ENCODE results near the gene VSTM5.

VSTM5 gene

GRCh38 chr11:93861808-93862207 is 11.4 kb upstream of the VSTM5 start:
- Histone ChIP-seq H3K36me3 (ENCODE audit: control insufficient read depth in 5 of 5, insufficient read depth in 5 of 5, low read length in 5 of 5) (no peaks in the 10 kb centered on the region), H3K9ac (ENCODE audit: low read length in 5 of 5) (no peak overlapping the region), H3K27ac (ENCODE audit: low read depth, low read length) (no peak overlapping the region), H3K4me3 (ENCODE audit: low read depth in 1 of 5, low read length in 5 of 5) (no peak overlapping the region), H3K4me1 (ENCODE audit: control insufficient read depth in 5 of 5, insufficient read depth in 5 of 5, low read length in 5 of 5) (peaks cover 0 to 16% (median 0%) of the 10 kb centered on the region in 5 donors), H3K9me3 (ENCODE audit: control insufficient read depth in 5 of 5, low read length in 5 of 5) (no peaks in the 10 kb centered on the region), H3K27me3 (ENCODE audit: control insufficient read depth in 5 of 5, insufficient read depth in 4 of 5, low read length in 5 of 5) (no peaks in the 10 kb centered on the region)

- no peaks in the 10 kb centered on the region for H3K36me3 ChIP-seq (ENCODE audit: control insufficient read depth in 5 of 5, insufficient read depth in 5 of 5, low read length in 5 of 5)
- no peak overlapping the region for H3K27ac ChIP-seq (ENCODE audit: low read depth, low read length)
- no peaks in the 10 kb centered on the region for H3K27me3 ChIP-seq (ENCODE audit: control insufficient read depth in 5 of 5, insufficient read depth in 4 of 5, low read length in 5 of 5)
- no peak overlapping the region for H3K9ac ChIP-seq (ENCODE audit: low read length in 5 of 5)
- H3K4me1 ChIP-seq (ENCODE audit: control insufficient read depth in 5 of 5, insufficient read depth in 5 of 5, low read length in 5 of 5), result peaks cover 0 to 16% (median 0%) of the 10 kb centered on the region in 5 donors
- no peak overlapping the region for H3K4me3 ChIP-seq (ENCODE audit: low read depth in 1 of 5, low read length in 5 of 5)
- H3K9me3 ChIP-seq (ENCODE audit: control insufficient read depth in 5 of 5, low read length in 5 of 5), result no peaks in the 10 kb centered on the region
Measured at GRCh38 chr11:93858121-93858775, 7.8 kb upstream of the VSTM5 start.

GRCh38 chr11:93857413-93858120 is 7.1 kb upstream of the VSTM5 start:
- H3K9me3 ChIP-seq (ENCODE audit: control insufficient read depth in 5 of 5, low read length in 5 of 5), result no peaks in the 10 kb centered on the region
- no peaks in the 10 kb centered on the region for H3K36me3 ChIP-seq (ENCODE audit: control insufficient read depth in 5 of 5, insufficient read depth in 5 of 5, low read length in 5 of 5)
- no peak overlapping the region for H3K9ac ChIP-seq (ENCODE audit: low read length in 5 of 5)
- no peak overlapping the region for H3K27ac ChIP-seq (ENCODE audit: low read depth, low read length)
- no peaks in the 10 kb centered on the region for H3K27me3 ChIP-seq (ENCODE audit: control insufficient read depth in 5 of 5, insufficient read depth in 4 of 5, low read length in 5 of 5)
- no peak overlapping the region for H3K4me3 ChIP-seq (ENCODE audit: low read depth in 1 of 5, low read length in 5 of 5)
- peaks cover 0 to 16% (median 0%) of the 10 kb centered on the region in 5 donors for H3K4me1 ChIP-seq (ENCODE audit: control insufficient read depth in 5 of 5, insufficient read depth in 5 of 5, low read length in 5 of 5)

- H3K36me3 ChIP-seq (ENCODE audit: control insufficient read depth in 5 of 5, insufficient read depth in 5 of 5, low read length in 5 of 5), result no peaks in the 10 kb centered on the region
Measured at GRCh38 chr11:93852242-93852641, 1.8 kb upstream of the VSTM5 start.

GRCh38 chr11:93849751-93850593 is 446 bp downstream of the VSTM5 start:
- Histone ChIP-seq H3K27ac (ENCODE audit: low read depth, low read length) (no peak overlapping the region), H3K9me3 (ENCODE audit: control insufficient read depth in 5 of 5, low read length in 5 of 5) (no peaks in the 10 kb centered on the region)

More at GRCh38 chr11:93852242-93852641, 1.8 kb upstream of the VSTM5 start:
- Histone ChIP-seq H3K9ac (ENCODE audit: low read length in 5 of 5) (no peak overlapping the region), H3K4me1 (ENCODE audit: control insufficient read depth in 5 of 5, insufficient read depth in 5 of 5, low read length in 5 of 5) (peaks cover 0 to 11% (median 10%) of the 10 kb centered on the region in 5 donors), H3K9me3 (ENCODE audit: control insufficient read depth in 5 of 5, low read length in 5 of 5) (no peaks in the 10 kb centered on the region), H3K4me3 (ENCODE audit: low read depth in 1 of 5, low read length in 5 of 5) (no peak overlapping the region), H3K27me3 (ENCODE audit: control insufficient read depth in 5 of 5, insufficient read depth in 4 of 5, low read length in 5 of 5) (peaks cover 0 to 4% (median 0%) of the 10 kb centered on the region in 5 donors), H3K27ac (ENCODE audit: low read depth, low read length) (no peak overlapping the region)

GRCh38 chr11:93849201-93849600 is 1.2 kb downstream of the VSTM5 start:
- Histone ChIP-seq H3K27ac (ENCODE audit: low read depth, low read length) (no peak overlapping the region), H3K9me3 (ENCODE audit: control insufficient read depth in 5 of 5, low read length in 5 of 5) (no peaks in the 10 kb centered on the region), H3K36me3 (ENCODE audit: control insufficient read depth in 5 of 5, insufficient read depth in 5 of 5, low read length in 5 of 5) (no peaks in the 10 kb centered on the region), H3K27me3 (ENCODE audit: control insufficient read depth in 5 of 5, insufficient read depth in 4 of 5, low read length in 5 of 5) (peaks cover 0 to 4% (median 0%) of the 10 kb centered on the region in 5 donors), H3K9ac (ENCODE audit: low read length in 5 of 5) (no peak overlapping the region), H3K4me1 (ENCODE audit: control insufficient read depth in 5 of 5, insufficient read depth in 5 of 5, low read length in 5 of 5) (peaks cover 0 to 11% (median 6%) of the 10 kb centered on the region in 5 donors), H3K4me3 (ENCODE audit: low read depth in 1 of 5, low read length in 5 of 5) (peak overlapping the region in 4 of 5 donors; percentile 55 to 62 (median 58))

More at GRCh38 chr11:93849751-93850593, 446 bp downstream of the VSTM5 start:
- Histone ChIP-seq H3K9ac (ENCODE audit: low read length in 5 of 5) (peak overlapping the region in 4 of 5 donors; percentile 35 to 61 (median 58)), H3K4me1 (ENCODE audit: control insufficient read depth in 5 of 5, insufficient read depth in 5 of 5, low read length in 5 of 5) (peaks cover 0 to 11% (median 6%) of the 10 kb centered on the region in 5 donors), H3K36me3 (ENCODE audit: control insufficient read depth in 5 of 5, insufficient read depth in 5 of 5, low read length in 5 of 5) (no peaks in the 10 kb centered on the region), H3K27me3 (ENCODE audit: control insufficient read depth in 5 of 5, insufficient read depth in 4 of 5, low read length in 5 of 5) (peaks cover 0 to 4% (median 0%) of the 10 kb centered on the region in 5 donors), H3K4me3 (ENCODE audit: low read depth in 1 of 5, low read length in 5 of 5) (peak overlapping the region; percentile 25 to 62 (median 58))

GRCh38 chr11:93846411-93846810 is 4.0 kb downstream of the VSTM5 start:
- H3K4me3 ChIP-seq (ENCODE audit: low read depth in 1 of 5, low read length in 5 of 5), result no peak overlapping the region
- no peaks in the 10 kb centered on the region for H3K36me3 ChIP-seq (ENCODE audit: control insufficient read depth in 5 of 5, insufficient read depth in 5 of 5, low read length in 5 of 5)
- no peak overlapping the region for H3K27ac ChIP-seq (ENCODE audit: low read depth, low read length)
- peaks cover 0 to 4% (median 0%) of the 10 kb centered on the region in 5 donors for H3K27me3 ChIP-seq (ENCODE audit: control insufficient read depth in 5 of 5, insufficient read depth in 4 of 5, low read length in 5 of 5)
- no peak overlapping the region for H3K9ac ChIP-seq (ENCODE audit: low read length in 5 of 5)
- peaks cover 0 to 11% (median 6%) of the 10 kb centered on the region in 5 donors for H3K4me1 ChIP-seq (ENCODE audit: control insufficient read depth in 5 of 5, insufficient read depth in 5 of 5, low read length in 5 of 5)
- H3K9me3 ChIP-seq (ENCODE audit: control insufficient read depth in 5 of 5, low read length in 5 of 5), result no peaks in the 10 kb centered on the region

- no peaks in the 10 kb centered on the region for H3K9me3 ChIP-seq (ENCODE audit: control insufficient read depth in 5 of 5, low read length in 5 of 5)
- no peak overlapping the region for H3K27ac ChIP-seq (ENCODE audit: low read depth, low read length)
- H3K4me3 ChIP-seq (ENCODE audit: low read depth in 1 of 5, low read length in 5 of 5), result no peak overlapping the region
- H3K36me3 ChIP-seq (ENCODE audit: control insufficient read depth in 5 of 5, insufficient read depth in 5 of 5, low read length in 5 of 5), result no peaks in the 10 kb centered on the region
- H3K4me1 ChIP-seq (ENCODE audit: control insufficient read depth in 5 of 5, insufficient read depth in 5 of 5, low read length in 5 of 5), result peaks cover 0 to 11% (median 7%) of the 10 kb centered on the region in 5 donors
- no peak overlapping the region for H3K9ac ChIP-seq (ENCODE audit: low read length in 5 of 5)
- H3K27me3 ChIP-seq (ENCODE audit: control insufficient read depth in 5 of 5, insufficient read depth in 4 of 5, low read length in 5 of 5), result no peaks in the 10 kb centered on the region
Measured at GRCh38 chr11:93845181-93846092, 5.0 kb downstream of the VSTM5 start.

GRCh38 chr11:93844568-93844967 is 5.8 kb downstream of the VSTM5 start:
- no peak overlapping the region for H3K9ac ChIP-seq (ENCODE audit: low read length in 5 of 5)
- peaks cover 0 to 7% (median 2%) of the 10 kb centered on the region in 5 donors for H3K4me1 ChIP-seq (ENCODE audit: control insufficient read depth in 5 of 5, insufficient read depth in 5 of 5, low read length in 5 of 5)
- no peak overlapping the region for H3K27ac ChIP-seq (ENCODE audit: low read depth, low read length)
- H3K9me3 ChIP-seq (ENCODE audit: control insufficient read depth in 5 of 5, low read length in 5 of 5), result no peaks in the 10 kb centered on the region
- no peaks in the 10 kb centered on the region for H3K36me3 ChIP-seq (ENCODE audit: control insufficient read depth in 5 of 5, insufficient read depth in 5 of 5, low read length in 5 of 5)
- H3K27me3 ChIP-seq (ENCODE audit: control insufficient read depth in 5 of 5, insufficient read depth in 4 of 5, low read length in 5 of 5), result no peaks in the 10 kb centered on the region
- H3K4me3 ChIP-seq (ENCODE audit: low read depth in 1 of 5, low read length in 5 of 5), result no peak overlapping the region
